ENCODE measurements around the gene VWC2L.

The VWC2L gene

DNA sequence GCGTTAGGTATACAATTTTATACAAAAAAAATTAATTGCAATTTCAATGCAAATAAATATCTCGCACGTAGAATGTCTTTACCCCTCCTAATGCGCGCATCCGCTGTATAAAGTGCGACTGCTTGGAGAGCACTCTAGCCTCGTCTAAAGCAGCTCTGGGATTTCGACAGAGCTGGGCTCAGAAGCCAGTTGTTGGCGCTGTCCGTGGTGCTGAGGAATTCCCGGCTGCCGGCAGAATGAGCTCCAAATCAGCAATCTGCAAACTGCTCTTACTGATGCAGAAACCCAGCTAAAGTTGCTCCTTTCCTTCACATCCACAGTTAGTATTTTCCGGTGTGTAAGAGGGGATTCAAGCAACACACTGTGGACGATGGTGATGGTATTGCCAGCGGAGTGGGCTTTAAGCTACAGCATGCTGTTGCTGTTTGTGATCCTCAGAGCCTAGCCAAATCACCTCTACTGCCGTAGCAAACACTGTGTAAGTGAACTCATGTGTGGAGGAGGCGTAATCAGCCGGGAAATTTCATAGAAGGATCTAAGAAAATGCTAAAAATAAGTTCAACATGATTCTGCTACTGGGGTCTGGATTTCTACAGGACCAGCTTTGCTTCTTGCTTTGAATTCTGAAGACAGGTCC, at the start of gene VWC2L:
TSS of gene VWC2L (plus strand) at position 137 of the 637 bp plus-strand sequence. CDS start 3,140 bp downstream, outside the sequence.
- in situ Hi-C loops (cut with MboI; ENCODE audit: low sequenced_read_pairs) = no loop called here

DNA sequence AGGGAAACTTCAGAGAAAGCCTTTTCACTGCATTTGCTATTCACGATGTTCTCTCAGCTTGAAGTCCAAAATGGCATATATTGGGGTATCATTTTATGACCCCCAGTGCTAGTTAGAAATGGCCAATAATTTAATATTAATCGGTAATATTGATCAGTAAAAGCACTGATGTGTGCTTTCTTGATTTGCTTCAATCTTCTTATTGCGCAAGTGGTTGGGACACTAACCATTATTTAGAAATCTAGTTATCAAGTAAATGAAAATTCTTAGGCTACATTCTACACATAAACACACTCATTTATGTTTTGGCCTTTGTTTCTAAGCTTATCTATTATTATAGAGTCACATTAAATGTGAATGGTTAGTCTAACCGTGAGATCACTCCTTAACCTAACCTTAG, 49.7 kb upstream of the VWC2L start:
- in situ Hi-C loops (cut with MboI; ENCODE audit: low sequenced_read_pairs) = no loop called here

- in situ Hi-C loops (cut with MboI; ENCODE audit: low sequenced_read_pairs) = no loop called here
Observed at GRCh38 chr2:214365549-214365948, 45.3 kb upstream of the VWC2L start.

- in situ Hi-C loops (cut with MboI; ENCODE audit: low sequenced_read_pairs) = no loop called here
Observed at GRCh38 chr2:214367171-214367570, 43.7 kb upstream of the VWC2L start.

- in situ Hi-C loops (cut with MboI; ENCODE audit: low sequenced_read_pairs) = no loop called here
Observed at GRCh38 chr2:214376618-214377285, 34.1 kb upstream of the VWC2L start.

GRCh38 chr2:214377286-214377624, 33.6 kb upstream of the VWC2L start:
- in situ Hi-C loops (cut with MboI; ENCODE audit: low sequenced_read_pairs) = no loop called here

DNA sequence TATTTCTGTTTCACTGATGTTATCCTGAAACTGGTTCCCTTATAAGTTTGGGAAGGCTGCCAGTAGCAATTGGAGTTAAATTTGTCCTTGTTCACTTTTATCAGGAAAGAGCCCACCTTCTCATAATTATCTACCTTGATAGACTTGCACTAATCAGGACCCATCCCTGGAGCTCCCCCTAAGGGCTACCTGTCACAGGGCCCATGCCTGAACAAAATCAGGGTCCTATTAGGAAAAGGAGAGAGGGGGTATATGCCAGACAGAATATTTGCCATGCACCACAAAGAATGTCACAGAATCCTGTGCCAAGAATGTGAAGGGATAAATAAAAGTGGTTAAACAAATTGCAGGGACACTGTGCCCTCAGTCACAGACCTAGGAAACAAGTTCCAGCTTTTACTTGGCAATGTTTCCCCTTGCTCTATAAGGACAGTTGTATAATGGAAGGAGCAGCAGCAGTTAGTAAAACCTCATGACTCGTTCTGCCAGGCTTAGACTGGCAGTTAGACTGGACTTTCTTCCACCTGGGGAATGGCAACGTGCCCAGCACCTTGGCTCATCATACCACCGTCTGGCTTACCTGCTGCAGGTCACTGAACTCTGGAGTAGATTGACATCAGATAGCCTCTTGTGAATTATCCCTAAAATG, 32.3 kb upstream of the VWC2L start:
- in situ Hi-C loops (cut with MboI; ENCODE audit: low sequenced_read_pairs) = no loop called here

GRCh38 chr2:214379227-214379626, 31.6 kb upstream of the VWC2L start:
- in situ Hi-C loops (cut with MboI; ENCODE audit: low sequenced_read_pairs) = no loop called here

- in situ Hi-C loops (cut with MboI; ENCODE audit: low sequenced_read_pairs) = no loop called here
Observed at GRCh38 chr2:214380681-214381080, 30.2 kb upstream of the VWC2L start.

- in situ Hi-C loops (cut with MboI; ENCODE audit: low sequenced_read_pairs) = no loop called here
Observed at GRCh38 chr2:214382229-214382628, 28.6 kb upstream of the VWC2L start.

DNA sequence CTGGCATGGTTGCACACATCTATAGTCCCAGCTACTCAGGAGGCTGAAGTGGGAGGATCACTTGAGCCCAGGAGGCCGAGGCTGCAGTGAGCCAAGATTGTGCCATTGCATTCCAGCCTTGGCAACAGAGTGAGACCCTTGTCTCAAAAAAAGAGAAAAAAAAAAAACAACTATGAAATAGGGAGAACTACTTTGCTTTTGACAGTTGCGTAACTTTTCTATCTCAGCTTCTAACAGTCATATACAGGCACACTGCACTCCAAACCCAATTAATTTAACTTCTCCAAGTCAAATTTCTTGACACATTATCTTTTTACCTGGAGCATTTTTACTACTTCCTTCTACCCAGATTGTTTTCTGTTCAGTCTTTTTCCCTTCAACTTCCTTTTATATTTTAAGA, 24.1 kb upstream of the VWC2L start:
- in situ Hi-C loops (cut with MboI; ENCODE audit: low sequenced_read_pairs) = no loop called here

DNA sequence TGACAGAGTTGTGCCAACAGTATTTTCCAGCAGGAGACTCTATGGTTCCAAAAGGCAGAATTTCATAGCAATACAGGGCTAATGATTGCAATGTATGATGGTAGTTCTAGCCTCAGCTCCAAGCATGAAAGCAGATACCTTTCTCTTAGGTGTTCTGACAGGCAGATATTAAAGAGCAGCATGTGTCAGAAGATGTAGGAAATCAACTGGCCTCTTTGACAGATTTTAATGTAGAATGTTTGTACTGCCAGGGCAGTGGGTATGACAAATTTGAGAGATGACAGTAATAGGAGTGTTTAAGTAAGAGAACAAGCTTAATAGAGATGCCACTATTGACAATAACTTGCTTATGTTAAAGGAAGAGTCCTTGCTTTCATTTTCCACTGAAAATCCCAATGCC, 21.5 kb upstream of the VWC2L start:
- in situ Hi-C loops (cut with MboI; ENCODE audit: low sequenced_read_pairs) = no loop called here

DNA sequence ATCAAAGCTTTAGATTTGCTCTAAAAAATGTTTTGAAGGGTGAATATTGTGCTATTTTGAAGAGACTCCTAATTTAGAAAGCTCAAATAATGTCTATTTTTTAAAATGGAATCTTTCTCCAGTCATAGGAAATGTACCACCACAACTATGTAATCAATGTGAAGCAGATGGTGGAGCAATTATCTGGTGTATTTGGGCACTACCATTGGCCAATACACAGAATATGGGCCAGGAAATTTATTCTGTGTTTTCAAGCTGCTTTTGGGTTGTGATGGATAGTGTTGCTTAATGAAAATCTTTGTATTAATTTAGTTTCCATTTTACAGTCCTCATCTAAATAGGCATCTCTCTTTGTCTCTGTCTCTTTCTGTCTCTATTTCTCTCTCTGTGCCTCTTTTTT, 17.1 kb upstream of the VWC2L start:
- in situ Hi-C loops (cut with MboI; ENCODE audit: low sequenced_read_pairs) = no loop called here

DNA sequence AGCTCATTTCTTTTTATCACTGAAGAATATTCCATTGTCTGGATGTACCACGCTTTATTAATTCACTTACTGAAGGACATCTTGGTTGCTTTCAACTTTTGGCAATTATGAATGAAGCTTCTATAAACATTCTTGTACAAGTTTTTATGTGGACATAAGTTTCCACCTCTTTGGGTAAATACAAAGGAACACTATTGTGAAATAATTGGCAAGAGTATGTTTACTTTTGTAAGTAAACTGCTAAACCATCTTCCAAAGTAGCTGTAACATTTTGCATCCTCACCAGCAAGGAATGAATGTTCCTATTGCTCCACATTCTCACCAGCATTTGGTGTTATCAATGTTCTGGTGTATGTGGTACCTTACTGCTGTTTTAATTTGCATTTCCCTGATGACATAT, 15.8 kb upstream of the VWC2L start:
- in situ Hi-C loops (cut with MboI; ENCODE audit: low sequenced_read_pairs) = no loop called here

DNA sequence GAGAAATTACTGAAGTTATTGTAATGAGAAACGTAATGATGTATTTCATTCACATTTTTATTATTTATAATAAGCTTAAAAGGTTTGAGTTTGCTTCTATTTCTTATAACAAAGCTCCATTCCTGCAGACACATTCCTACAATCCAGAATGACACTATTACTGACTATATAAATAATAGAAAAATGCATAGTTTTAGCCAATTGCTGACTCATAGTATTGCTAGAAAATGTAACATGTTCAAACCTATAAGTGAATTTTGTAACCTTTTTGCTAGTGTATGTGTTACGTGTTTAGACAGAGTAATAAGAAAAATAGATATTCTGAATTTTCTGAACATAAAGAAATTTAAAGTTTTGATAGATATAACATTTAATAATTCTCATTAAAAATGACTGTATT, 9.3 kb upstream of the VWC2L start:
- in situ Hi-C loops (cut with MboI; ENCODE audit: low sequenced_read_pairs) = no loop called here

- in situ Hi-C loops (cut with MboI; ENCODE audit: low sequenced_read_pairs) = no loop called here
Observed at GRCh38 chr2:214410128-214410775, 602 bp upstream of the VWC2L start.

- in situ Hi-C loops (cut with MboI; ENCODE audit: low sequenced_read_pairs) = no loop called here
Observed at GRCh38 chr2:214412679-214413078, 1.8 kb downstream of the VWC2L start.

- in situ Hi-C loops (cut with MboI; ENCODE audit: low sequenced_read_pairs) = no loop called here
Observed at GRCh38 chr2:214436470-214436869, 25.6 kb downstream of the VWC2L start.

- in situ Hi-C loops (cut with MboI; ENCODE audit: low sequenced_read_pairs) = no loop called here
Observed at GRCh38 chr2:214450118-214450894, 39.5 kb downstream of the VWC2L start.

DNA sequence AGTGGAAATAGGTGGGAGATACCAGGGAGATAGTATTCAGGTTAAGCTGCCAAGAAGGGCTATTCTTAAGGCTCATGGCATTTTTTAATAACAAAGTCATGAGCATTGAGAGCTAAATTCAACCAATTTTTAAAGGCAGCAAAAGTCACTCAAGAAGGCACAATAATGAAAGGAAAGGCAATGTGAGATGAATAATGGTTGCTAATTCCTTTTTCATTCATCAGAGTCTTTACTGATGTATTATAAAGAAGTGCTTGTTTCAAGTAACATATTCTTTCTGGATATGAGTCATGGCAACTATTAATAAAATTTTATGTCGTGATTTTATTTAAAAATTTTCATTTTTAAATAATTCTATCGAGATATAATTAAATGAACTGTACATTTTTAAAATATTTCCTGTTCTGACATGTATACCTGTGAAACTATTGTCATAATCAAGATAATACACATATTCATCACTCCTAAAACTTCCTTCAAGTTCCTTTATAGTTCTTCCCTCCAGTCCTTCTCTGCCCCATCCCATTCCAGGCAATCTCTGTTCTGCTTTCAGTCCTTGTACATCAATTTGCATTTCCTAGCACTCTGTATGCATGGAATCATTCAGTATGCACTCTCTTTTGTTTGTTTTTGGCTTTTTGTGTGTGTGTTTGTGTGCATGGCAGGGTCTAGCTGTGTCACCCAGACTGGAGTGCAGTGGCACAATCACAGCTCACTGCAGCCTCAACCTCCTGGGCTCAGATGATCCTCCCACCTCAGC, 40.8 kb downstream of the VWC2L start:
- in situ Hi-C loops (cut with MboI; ENCODE audit: low sequenced_read_pairs) = no loop called here
